PC-3 (cell line): Measurements from ENCODE around the gene TRAPPC10.

Source experiments
- EZH2 ChIP-seq: fragments of 300-600 bp; sonication (generic); IDR thresholded peaks from one replicate; pipeline ENCODE4 v1.6.1; 2017; ENCODE audit warnings: antibody characterized with exemption, mild to moderate bottlenecking, low read length; ENCODE audit not compliant: unreplicated experiment
- EZH2phosphoT487 ChIP-seq: fragments of 300-600 bp; sonication (generic); IDR thresholded peaks from 2 replicates; pipeline ENCODE4 v1.6.1; 2018; ENCODE audit warnings: mild to moderate bottlenecking, antibody characterized with exemption, low read length, borderline replicate concordance
- TF ChIP-seq, protein P1 (sequence below): fragments of 300-600 bp; sonication (generic); conservative IDR thresholded peaks from 2 replicates; pipeline ENCODE4 v1.5.1; 2017; ENCODE audit warnings: antibody characterized with exemption, low read depth, mild to moderate bottlenecking, low read length

DNA sequence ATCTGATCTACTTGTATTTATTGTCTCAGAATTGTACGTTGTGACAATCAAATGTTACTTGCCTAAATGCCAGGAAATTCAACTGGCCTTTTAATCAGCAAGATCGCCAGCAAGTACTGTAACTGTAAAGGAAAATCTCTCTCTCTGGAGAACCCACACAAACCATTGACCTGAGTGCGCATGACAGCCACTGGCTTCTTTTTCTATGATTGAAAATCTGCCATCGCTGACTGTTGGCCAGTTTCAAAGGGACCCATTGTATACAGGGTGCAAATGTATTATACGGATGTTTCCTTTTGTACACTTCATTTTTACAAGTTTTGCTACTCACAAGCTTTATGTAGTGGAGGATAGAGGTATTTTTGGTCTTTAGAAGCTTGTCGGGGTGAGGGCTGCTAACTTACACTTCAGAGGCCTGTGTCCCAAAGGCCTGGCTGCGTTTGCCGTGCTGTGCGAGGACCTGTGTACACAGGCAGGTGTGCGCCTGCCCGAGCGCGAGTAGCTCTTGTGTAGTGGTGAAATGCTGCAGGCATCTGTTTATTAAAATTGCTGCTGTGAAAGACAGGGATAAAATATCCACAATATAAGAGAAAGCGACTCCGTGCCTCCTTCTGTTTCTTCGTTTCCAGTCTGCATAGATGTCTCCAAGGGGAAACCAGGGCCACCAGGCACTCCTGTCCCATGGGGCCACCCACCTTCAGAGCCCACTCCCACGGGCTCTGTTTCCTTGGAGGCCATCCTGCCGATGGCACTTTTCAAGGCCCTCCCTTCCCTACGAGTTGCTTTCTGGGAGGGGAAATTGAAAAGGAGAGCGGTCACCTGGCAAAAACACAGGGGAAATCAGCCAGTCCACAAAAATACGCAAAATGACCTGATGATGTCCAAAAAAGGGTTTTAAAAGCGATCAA is 25.3 kb upstream of the TRAPPC10 start:
- TF ChIP-seq, protein P1, sequence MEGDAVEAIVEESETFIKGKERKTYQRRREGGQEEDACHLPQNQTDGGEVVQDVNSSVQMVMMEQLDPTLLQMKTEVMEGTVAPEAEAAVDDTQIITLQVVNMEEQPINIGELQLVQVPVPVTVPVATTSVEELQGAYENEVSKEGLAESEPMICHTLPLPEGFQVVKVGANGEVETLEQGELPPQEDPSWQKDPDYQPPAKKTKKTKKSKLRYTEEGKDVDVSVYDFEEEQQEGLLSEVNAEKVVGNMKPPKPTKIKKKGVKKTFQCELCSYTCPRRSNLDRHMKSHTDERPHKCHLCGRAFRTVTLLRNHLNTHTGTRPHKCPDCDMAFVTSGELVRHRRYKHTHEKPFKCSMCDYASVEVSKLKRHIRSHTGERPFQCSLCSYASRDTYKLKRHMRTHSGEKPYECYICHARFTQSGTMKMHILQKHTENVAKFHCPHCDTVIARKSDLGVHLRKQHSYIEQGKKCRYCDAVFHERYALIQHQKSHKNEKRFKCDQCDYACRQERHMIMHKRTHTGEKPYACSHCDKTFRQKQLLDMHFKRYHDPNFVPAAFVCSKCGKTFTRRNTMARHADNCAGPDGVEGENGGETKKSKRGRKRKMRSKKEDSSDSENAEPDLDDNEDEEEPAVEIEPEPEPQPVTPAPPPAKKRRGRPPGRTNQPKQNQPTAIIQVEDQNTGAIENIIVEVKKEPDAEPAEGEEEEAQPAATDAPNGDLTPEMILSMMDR, result no peak
- TF ChIP-seq EZH2, result no peak
- TF ChIP-seq EZH2phosphoT487, result no peak
